Posterior vena cava (tissue), 2 donors: ENCODE data around the gene TFAP2B. TPM values are rescaled to one million over a fixed set of nuclear protein-coding genes. Genes with fewer than 3 reads are reported as not detected.

Experiments used
- DNase-seq: peaks from one replicate; pipeline ENCODE4 v3.0.0-alpha.2; 2020; ENCODE audit warnings: low spot score
- intact Hi-C, 2 donors: fragments of 100-400 bp; cut with DNase I; formaldehyde crosslinking; loops; one replicate each; pipeline versions ENCODE4 v1.14.1 to v1.14.2; 2022 to 2023
- total RNA-seq, 2 donors: library from RNA; stranded (reverse); fragmentation: NEBNext Ultra II Directional; extraction: Animal tissue kit (Norgen Biotek cat#: 25700); gene quantifications; one replicate each; pipeline ENCODE4 v1.2.1, GENCODE V29; 2021
- donor health status: DM: yes; HTN: yes; CAD: no.
- donor health status: DM: yes; HTN: yes; CAD: no.

The TFAP2B gene
- total RNA-seq, 2 donors from 2014 or later = not detected

GRCh38 chr6:50822078-50822476 lies 3.4 kb downstream of the TFAP2B start:
- intact Hi-C loops = no loop called here
- DNase-seq = no peak

DNA sequence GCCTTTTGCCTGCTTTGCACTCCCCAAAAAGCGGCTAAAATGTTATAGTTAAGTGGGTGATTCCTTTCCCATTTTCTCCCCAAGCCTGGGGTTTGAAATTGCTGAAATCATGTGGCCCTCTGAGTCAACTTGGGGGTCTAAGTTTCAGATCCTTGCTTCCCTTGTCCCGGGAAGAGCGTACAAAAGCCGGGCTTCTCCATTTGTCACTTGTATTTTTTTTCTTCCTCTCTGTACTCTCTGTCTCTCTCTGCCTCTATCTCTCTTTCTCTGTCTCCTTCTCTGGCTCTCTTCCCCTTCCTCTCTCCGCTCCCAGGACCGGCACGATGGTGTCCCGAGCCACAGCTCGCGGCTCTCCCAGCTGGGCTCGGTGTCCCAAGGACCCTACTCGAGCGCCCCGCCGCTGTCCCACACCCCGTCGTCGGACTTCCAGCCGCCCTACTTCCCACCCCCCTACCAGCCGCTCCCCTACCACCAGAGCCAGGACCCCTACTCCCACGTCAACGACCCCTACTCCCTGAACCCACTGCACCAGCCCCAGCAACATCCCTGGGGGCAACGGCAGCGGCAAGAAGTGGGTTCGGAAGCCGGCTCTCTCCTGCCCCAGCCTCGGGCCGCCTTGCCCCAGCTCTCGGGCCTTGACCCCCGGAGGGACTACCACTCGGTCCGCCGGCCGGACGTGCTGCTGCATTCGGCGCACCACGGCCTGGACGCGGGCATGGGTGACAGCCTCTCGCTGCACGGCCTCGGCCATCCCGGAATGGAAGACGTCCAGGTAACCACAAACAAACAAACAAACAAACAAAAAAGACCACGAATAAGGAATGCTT lies 4.6 kb downstream of the TFAP2B start:
- intact Hi-C loops = no loop called here
- no peak for DNase-seq

- intact Hi-C loops = no loop called here
Observed at GRCh38 chr6:50824552-50824951, 5.9 kb downstream of the TFAP2B start.

GRCh38 chr6:50825375-50826036 lies 6.8 kb downstream of the TFAP2B start:
- DNase-seq = no peak
- intact Hi-C loops = no loop called here

More at GRCh38 chr6:50824552-50824951, 5.9 kb downstream of the TFAP2B start:
- DNase-seq = no peak

DNA sequence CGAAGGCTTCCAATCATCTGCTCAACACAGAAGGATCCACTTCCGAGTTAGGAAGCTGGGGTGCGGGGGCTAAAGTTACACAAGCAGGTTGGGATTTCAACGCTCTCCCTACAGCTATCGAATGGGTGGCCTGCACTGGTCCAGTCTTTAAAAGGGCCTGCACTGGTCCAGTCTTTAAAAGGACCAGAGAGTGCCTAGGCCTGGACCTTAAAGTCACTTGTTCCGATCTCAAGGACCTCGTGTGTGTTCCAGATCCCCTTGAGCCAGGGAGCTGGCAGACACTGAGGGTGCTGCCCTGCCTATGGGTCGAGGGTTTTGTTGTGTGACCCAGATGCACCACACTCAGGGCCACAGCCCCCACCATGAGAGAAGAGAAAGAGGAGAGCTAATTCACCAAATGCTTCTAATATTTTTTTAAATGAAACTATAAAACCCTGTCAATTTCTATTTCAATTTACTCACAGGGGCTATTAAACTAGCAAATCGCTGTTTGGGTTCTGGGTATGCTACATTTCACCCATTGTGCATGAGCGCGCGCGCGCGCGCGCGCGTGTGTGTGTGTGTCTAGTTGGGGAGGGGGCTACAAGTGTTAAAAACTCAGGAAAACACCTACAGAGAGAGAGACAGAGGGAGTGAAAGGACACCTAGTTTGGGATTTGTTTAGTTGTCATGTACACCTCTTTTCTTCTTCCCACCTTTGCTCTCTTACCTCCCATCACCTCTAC lies 7.5 kb downstream of the TFAP2B start:
- DNase-seq = no peak
- intact Hi-C loops = no loop called here

- intact Hi-C loops = no loop called here
- no peak for DNase-seq
Observed at GRCh38 chr6:50826803-50827202, 8.1 kb downstream of the TFAP2B start.

DNA sequence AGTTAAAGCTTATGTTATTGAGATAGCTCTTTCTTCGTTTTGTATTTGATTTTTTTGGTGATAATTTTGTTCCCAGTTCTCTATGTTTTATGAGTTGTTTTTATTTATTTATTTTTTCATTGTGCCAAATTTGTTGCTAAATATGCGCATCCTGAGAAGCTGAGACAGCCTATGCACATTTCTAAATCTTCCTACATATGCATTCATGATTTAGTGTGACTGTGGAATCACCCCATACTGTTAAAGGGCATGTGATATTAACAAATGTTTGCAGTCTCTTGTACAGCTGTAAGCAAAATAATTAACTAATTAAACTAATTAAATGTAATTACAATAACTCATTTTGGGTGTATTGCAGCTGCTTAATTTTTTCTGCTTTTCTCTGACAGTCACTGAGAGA lies 10.4 kb downstream of the TFAP2B start:
- intact Hi-C loops = no loop called here

DNA sequence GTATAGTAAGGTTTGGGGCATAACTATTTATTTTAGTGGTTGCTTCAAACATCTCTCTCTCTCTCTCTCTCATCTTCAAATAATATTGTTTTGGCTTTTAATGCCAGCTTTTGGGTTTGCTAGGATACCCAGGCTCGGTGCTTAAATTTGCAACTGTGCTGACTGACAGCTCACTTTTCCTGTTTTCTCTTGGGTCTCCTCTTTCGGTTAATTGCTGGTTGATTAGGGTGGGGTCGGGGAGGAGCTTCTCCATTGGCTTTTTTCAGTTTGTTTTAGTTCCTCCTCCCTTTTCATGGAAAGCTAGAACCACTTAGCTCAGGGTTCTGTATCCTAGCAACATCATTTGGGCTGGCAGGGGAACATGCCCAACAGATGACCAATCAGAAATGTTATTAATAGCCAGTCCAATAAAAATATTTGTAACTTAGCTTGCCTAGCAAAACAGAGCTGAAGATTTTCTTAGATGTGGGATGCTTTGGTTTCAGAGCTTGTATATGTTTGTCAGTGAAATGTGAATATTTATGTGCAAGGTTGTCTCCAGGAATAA lies 11.3 kb downstream of the TFAP2B start:
- no peak for DNase-seq
- intact Hi-C loops = no loop called here

More for the DNA sequence above, 10.4 kb downstream of the TFAP2B start:
- DNase-seq = no peak

GRCh38 chr6:50831186-50831585 lies 12.5 kb downstream of the TFAP2B start:
- intact Hi-C loops = no loop called here
- DNase-seq = no peak

- intact Hi-C loops = no loop called here
- no peak for DNase-seq
Observed at GRCh38 chr6:50832912-50833311, 14.2 kb downstream of the TFAP2B start.

DNA sequence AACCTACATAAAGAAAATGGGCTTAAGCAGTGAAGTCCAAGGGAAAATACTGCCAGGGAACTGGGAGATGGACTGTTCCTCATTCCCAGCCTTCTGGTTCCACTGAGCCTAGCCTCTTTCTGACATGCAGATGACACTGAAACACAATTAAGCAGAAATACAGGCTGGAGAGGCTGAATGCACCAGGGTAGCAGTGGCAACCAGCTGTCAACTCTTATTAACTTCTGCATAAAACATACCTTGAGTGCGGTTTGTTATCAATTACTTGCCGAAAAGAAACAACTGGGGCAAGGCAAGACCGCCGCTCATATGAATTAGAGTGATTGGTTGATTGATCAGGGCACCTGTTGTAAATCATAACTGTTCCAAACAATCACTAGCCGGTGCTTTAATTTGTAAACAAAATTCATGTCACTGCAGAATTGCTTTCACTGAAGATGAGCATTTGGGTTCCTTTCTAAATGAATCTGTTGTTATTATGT lies 16.3 kb downstream of the TFAP2B start:
- no peak for DNase-seq
- intact Hi-C loops = no loop called here

DNA sequence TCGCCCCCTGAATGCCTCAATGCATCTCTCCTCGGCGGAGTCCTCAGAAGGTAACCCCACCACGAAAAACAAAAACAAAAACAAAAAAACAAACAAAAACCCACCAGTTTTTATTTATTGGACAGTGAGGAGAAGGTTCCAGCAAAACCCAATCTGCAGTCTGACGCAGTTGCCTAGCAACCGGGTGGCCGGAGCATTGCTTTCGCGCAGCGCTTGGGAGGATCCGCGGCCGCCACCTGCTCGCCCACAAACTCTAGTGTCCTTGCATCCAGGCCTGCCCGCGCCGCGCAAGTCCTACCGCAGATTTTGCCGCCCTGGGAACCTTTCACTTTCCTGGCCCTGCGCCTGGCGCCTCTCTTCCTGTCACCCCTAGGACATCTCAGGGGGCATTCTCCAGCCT lies 17.6 kb downstream of the TFAP2B start:
- intact Hi-C loops = no loop called here
- DNase-seq = no peak

- intact Hi-C loops = no loop called here
- DNase-seq = no peak
Observed at GRCh38 chr6:50837589-50838445, 19.1 kb downstream of the TFAP2B start.

- intact Hi-C loops = no loop called here
Observed at GRCh38 chr6:50840112-50840810, 21.6 kb downstream of the TFAP2B start.

DNA sequence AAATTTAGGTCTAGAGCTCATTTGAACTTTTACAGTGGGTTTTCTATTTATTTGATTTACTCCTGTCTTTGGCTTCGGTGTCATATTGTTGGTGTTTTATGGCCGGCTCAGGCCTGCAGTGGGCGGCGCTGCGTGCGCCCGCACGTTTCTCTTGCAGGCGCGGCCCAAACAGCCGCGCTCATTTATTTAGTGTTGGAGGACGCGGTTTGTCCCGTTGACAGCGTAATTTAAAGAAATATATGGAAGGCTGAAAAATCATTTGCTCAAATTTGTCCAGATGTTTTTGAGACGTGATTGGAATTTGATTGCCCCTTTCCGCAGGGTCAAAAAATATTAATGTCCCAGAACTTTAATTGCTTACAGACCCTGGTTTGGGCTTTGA lies 22.1 kb downstream of the TFAP2B start:
- DNase-seq = no peak
- intact Hi-C loops = no loop called here

More at GRCh38 chr6:50840112-50840810, 21.6 kb downstream of the TFAP2B start:
- DNase-seq = no peak

- intact Hi-C loops = no loop called here
- no peak for DNase-seq
Observed at GRCh38 chr6:50842446-50842845, 23.8 kb downstream of the TFAP2B start.

DNA sequence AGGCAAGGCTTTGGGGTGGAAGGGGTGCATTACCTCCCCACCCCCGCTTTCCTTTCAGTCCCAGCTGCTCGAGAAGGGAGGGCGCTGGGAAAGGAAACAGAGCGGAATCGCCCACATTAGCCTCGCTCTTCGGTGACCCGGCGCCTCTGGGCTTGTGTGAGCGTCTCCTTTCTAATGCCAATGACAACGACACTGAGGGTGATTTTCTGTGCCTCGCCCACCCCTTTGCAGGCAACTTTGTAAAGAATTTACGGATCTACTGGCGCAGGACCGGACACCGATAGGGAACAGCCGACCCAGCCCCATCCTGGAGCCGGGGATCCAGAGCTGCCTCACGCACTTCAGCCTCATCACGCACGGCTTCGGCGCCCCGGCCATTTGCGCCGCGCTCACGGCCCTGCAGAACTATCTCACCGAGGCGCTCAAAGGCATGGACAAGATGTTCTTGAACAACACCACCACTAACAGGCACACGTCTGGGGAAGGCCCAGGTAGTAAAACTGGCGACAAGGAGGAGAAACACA lies 24.3 kb downstream of the TFAP2B start:
- intact Hi-C loops = no loop called here
- DNase-seq = no peak

DNA sequence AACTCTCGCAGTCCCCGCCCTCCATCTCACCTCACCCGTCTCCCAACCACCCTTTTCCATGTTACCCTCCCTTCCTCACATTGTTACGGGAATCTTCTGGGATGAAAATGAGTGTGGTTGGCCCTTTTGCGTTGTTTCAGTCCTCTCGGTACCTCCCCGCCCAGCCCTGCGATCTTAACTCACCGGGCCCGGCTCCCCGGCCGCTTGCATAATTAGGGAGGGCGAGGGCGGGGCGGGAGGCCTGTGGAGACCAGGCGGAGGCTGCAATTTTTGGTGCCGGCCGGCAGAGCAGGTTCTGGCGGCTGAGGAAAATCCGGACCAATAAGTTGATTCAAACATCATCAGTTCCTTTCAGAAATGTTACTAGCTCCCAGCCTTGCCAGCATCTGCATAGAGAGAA lies 25.2 kb downstream of the TFAP2B start:
- intact Hi-C loops = no loop called here

More for the DNA sequence above, 25.2 kb downstream of the TFAP2B start:
- no peak for DNase-seq
